ENCODE measurements around the gene MPZ. TPM values are rescaled to one million over a fixed set of nuclear protein-coding genes. Genes with fewer than 3 reads are reported as not detected.
"Not testable (repeated sequence)": the region's sequence is repeated elsewhere in the genome, so short reads cannot be mapped to it uniquely, and the experiment has no call there.

MPZ gene
- 0.70 TPM for polyA plus RNA-seq (2013, experiment 1 of 2; ENCODE audit: insufficient read length)
- 0.81 TPM for polyA plus RNA-seq (2013, experiment 2 of 2; ENCODE audit: insufficient read length)

DNA sequence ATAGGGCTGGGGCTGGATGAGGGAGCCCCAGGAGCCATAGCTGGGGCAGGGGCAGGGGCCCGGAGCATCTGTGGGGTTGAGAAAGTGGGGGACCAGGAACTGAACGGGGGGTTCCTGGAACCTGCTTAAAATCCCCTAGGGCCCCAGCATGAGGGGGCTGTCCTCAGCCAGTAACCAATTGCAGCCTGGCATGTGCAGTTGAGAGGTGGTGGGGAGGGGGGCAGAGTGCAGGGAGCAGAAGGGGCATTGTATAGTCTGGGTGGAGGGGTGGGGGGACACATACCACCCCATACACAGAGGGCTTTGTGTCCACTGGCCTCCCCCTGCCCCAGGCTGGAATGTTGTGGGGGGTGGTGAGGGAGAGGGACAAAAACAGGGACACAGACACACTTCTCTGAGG, at the start of gene MPZ:
TSS of gene MPZ (minus strand) at position 101 of the 400 bp plus-strand sequence. CDS start at position 38, 63 bp downstream.
- DNase-seq, result no peak

DNA sequence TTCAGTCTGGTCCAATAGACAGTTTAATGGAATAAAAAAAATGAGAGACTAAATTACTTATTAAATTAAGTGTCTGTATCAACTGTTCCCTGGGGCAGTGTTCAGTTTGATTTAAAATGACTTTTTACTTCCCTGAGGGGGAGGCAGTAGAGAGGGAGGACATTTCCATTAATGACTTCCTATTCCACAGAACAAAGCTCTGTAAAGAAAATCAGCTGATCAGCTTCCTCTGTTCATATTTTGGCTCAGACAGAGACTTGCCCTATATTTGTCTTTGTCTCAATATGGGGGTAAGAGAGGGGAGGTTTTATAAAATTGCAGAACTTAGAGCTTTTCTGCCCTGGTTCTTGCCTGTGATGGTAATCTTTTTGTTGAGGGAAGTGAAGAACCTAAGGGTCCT, 49.5 kb upstream of the MPZ start:
- no peak for DNase-seq

DNA sequence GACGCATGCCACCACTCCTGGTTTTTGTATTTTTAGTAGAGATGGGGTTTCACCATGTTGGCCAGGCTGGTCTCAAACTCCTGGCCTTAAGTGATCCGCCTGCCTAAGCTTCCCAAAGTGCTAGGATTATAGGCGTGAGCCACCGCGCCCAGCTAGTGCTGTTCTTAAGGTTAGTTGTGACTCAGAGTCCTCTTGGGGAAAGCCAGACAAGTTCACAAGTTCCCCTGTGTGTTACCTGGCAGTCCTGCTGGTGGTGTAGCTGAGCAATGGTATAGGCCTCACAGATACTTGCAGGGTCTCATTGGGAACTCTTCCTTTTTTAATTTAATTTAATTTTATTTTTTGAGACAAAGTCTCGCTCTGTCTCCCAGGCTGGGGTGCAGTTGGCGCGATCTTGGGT, 47.3 kb upstream of the MPZ start:
- no peak for DNase-seq

DNA sequence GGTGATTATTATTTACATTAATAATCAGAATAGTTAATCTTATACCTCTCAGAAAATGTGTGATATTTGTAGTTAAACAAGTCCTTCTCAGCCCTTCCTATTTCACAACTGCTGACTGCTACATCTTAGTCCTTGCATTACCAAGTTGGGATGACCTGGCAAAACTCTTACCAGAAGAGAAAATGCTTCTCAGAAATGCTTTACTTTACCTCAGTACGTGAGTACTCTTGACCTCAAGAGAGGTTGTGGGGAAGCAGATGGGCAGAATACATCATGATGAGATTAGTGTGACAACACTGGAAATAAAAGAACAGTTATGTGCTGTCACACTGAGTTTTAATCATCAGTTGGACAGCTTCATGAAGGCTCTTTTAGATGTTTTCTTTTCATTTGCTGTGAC, 41.7 kb upstream of the MPZ start:
- no peak for DNase-seq

DNA sequence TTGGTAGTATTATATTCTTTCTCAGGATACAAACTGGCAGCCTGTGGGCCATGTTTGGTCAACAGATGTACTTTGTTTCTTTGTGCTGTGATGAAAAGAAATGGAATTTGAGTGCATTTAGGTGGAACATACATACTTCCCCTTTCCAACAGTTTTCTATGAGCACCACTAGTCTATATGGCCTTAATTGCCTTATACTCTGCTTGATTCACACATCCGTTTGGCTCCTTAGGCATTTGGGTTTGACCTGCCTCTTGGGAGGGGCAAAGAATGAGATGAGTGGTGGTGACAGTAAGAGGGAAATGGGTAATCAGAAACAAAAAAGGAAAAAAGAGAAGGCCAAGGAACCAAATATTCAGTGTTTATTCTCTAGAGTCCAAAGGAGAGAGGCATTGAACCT, 40.9 kb upstream of the MPZ start:
- no peak for DNase-seq

DNA sequence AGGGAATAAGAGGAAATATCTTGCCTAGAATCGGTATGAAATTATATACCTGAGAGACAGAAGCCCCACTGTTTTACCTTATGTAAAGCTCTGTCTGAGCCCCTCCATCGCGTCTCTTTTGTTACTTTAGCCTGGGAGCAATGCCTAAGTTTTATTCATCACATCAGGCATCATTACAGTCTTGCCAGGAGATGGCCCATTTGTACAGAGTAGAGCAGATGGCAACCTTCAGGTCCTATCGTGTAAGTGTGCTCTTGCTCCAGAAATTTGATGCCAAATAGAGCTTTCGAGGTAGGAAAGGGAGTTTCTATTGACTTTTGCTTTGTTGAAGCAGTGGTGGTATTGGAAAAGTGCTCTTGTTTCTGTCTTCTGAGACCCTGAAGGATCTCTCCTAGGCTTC, 33.1 kb upstream of the MPZ start:
- no peak for DNase-seq

DNA sequence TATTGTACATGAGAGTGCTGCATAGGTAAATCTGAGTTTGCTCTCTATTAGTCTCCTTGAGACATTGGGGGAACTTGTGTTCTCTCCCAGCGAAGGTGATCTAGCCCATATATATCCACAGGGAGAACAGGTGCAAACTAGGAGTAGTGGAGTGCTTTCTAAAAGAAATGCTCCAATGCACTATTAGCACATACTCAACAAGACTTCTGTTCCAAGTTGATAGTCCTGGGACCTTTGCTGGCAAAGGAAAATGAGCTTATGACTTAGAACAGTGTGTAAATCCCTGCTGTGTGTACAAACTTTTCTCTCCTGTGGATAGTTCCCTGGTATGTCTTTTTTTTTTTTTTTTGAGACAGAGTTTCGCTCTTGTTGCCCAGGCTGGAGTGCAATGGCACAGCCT, 32.4 kb upstream of the MPZ start:
- DNase-seq, result no peak

DNA sequence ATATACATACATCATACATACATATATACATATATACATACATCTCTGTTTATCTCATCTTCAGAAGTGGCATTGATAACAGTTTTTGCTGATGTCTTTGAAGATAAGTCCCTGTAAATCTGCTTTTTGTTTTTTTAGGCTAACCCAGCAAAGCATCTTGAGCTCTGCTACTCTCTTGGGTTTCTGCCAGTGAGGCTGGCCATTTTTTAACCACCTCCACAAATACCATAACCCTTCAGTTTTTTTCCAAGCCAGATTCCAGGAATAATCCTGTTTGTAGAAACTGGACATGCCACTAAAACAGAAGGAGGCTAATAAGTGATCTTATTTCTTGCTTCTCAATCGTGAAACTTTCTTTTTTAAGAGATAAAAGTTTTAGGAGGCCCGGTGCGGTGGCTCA, 26.0 kb upstream of the MPZ start:
- no peak for DNase-seq

DNA sequence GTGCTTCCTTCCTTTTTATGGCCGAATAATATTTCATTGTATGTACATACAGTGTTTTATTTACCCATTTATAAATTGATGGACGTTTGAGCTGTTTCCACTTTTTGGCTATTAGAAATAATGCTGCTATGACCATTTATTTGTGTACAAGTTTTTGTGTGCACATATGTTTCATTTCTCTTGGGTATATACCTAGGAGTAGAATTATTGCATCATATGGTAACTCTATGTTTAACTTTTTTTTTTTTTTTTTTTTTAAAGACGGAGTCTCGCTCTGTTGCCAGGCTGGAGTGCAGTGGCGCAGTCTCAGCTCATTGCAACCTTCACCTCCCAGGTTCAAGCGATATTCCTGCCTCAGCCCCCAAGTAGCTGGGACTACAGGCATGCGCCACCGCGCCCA, 23.4 kb upstream of the MPZ start:
- DNase-seq, result no peak

DNA sequence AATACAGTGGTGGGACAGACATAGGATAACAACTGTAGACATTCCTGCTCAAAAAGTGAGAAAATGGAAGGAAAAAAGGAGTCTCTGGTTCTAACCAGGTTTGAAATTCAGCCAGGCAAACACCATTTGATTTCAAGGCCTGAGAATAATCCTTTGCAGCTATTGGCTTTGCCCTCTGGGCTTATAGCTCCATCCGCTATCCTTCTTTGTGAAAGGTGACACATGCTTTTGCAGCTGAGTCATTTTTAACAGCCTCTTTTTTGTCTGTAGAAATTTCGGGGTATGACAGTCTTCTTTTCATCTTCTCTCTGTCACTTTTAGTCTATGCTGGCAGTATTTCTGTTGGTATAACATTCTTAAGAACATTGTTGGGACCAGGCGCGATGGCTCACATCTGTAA, 20.6 kb upstream of the MPZ start:
- DNase-seq, result no peak

DNA sequence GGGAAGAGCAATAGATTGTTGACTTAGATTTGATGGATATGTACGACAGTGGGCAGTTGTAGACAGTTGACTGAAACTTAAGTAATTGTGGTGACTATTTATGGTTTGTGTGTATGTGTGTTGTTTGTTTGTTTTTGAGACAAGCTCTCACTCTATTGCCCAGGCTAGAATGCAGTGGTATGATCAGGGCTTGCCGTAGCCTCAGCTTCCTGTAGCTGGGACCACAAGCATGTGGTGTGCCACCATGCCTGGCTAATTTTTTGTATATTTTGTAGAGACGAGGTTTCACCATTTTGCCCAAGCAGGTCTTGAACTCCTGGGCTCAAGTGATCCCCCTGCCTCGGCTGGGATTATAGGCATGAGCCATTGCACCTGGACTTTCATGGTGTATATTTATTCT, 14.3 kb upstream of the MPZ start:
- DNase-seq, result no peak

DNA sequence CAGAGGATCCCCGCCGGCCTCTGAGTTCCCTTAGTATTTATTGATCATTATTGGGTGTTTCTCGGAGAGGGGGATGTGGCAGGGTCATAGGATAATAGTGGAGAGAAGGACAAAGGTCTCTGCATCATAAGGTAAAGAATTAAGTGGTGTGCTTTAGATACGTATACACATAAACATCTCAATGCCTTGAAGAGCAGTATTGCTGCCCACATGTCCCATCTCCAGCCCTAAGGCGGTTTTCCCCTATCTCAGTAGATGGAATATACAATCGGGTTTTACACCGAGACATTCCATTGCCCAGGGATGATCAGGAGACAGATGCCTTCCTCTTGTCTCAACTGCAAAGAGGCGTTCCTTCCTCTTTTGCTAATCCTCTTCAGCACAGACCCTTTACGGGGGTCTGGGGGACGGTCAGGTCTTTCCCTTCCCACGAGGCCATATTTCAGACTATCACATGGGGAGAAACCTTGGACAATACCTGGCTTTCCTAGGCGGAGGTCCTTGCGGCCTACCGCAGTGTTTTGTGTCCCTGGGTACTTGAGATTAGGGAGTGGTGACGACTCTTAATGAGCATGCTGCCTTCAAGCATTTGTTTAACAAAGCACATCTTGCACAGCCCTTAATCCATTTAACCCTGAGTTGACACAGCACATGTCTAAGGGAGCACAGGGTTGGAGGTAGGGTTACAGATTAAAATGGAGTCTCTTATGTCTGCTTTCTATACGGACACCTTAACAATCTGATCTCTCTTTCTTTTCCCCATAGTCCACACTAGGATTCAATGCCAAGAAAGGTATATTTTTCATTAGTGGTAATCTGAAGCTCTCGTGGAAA, 6.3 kb upstream of the MPZ start:
- DNase-seq, result not testable (repeated sequence)

DNA sequence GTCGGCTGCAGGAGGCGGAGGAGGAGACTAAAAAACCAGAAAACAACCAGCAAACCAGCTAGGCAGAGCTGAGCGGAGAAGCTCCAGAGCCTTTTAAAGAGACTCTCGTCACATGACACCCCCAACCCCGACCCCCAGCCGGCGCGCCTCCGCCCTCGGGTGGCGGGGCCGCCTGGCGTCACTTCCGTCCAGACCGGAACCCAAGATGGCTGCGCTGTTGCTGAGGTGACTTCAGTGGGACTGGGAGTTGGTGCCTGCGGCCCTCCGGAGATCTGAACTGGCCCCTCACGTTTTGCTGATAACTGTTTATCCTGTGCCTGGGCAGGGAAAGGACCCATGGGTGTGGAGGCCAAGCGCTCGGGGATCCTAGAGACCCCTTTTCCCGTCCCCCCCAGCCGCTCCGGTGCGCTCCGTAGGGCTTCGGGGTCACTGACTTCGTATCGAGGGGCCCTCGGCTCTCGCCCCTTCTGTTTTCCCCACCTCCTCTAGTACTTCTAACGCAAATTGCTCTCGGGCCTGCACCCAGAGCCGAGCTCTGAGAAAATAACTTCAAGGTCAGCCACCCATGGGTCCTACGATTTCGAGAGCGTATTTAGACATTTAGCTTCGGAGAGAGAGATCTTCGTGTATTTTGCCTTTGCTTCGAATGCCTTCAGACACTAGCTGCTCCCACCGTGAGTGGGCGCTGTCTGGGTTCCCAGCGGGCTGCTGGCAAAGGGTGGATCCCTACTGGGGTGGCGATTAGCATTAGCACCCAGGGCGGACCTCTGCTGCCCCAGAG, 4.6 kb upstream of the MPZ start, which contains the start of gene SDHC:
TSS of gene SDHC (plus strand) at position 181 of the 781 bp plus-strand sequence. CDS start at position 206, 25 bp downstream.
- DNase-seq, result peak; percentile 90

DNA sequence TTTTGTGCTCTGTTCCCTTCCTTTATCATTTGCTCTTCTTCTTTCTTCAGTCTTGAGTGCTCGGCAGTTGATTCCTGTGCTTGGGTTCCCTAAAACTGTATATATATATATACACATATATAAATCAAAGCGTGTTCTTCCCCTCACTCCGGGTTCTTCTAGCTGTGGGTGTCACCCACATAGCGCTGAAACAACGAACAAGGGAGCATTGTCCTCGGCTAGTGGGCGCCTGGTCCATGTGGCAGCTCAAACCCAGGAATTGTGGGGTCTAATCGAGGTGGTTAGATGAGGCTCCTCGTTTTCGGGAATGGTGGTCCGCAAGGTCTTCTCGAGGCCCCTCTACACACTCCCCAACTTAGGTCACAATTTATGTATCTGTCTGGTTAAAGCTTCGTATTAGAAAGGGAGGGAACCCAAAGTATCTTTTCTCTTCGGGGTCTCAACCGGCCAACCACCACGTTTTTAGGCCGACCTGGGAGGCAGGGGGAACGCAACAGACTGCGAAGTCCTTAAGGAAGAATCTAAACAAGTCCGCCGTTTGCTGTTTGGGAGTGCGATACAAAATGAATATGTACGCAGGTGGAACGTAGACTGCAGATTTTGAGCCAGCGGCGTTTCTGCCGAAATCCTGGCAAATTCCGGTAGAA, 3.9 kb upstream of the MPZ start:
- DNase-seq, result no peak

DNA sequence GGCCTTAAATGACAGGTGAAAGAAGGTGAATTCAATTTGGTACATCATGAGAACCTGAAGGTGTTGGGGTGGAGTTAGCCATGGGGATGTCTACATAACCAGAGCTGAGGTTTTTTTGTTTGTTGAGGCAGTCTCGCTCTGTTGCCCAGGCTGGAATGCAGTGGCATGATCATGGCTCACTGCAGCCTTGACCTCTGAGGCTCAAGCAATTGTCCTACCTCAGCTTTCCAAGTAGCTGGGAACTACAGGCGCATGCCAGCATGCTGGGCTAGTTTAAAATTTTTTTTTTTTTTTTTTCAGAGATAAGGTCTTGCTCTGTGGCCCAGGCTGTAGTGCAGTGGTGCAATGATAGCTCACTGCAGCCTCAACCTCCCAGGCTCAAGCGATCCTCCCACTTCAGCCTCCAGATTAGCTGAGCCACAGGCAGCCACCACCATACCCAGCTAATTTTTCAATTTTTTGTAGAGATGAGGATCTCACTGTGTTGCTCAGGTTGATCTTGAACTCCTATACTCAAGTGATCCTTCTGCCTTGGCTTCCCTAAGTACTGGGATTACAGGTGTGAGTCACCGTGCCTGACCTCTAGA, 1.9 kb upstream of the MPZ start:
- no peak for DNase-seq

DNA sequence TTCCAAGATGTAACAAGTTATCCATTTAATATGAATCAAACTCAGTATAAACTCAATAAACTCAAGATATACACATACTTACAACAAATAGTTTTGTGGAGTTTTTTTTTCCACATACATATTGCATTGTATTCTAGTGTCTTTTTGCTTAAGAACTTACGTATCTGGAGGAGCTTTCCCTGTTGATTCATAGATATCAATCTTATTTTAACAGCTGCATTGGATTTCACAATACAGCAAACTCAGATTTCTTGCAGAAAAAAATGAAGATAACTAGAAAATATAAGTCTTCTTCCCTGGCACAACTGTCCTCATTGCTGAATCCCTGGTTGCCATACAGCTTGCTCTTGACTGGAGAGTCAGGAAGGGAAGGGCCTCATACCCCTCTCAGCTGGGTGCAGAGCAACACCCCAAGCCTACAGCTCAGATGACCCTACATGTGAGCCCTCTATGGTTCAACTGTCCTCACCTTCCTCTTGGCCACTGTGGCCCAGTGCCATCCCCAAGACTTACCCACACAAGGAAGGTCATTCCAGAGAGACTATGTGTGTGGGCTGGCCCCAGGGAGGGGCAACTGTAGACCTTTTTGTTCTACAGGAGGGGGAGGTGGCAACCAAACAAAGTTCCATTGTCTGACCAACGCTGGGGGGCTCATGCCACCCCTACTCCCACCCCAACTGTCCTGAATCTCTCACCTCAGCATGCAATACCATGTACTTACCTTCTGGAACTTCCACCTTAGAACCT, 1.7 kb downstream of the MPZ start:
- DNase-seq, result no peak

DNA sequence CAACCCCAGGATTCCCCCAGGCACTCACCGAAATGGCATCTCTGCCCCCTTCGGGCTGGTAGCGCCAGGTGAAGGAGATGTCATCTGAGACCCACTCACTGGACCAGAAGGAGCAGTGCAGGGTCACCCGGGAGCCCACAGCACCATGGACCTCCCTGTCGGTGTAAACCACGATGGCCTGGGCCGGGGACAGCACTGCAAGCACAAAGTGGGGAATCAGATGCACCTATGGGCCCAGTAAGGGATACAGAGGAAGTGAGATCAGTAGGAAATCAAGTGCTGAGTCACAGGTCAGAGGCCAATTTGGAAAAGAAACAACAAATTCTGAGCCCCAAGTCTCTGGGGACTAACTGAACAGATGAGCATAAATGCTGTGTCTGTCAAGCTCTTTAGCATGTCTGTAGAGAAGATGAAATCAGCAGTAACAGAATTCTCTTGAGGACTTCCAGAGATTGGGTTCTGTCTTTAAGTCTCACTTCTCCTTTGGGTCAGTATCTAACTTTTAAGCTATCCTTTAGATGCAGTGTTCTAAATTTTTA, 2.5 kb downstream of the MPZ start:
- peak; percentile 62 for DNase-seq

DNA sequence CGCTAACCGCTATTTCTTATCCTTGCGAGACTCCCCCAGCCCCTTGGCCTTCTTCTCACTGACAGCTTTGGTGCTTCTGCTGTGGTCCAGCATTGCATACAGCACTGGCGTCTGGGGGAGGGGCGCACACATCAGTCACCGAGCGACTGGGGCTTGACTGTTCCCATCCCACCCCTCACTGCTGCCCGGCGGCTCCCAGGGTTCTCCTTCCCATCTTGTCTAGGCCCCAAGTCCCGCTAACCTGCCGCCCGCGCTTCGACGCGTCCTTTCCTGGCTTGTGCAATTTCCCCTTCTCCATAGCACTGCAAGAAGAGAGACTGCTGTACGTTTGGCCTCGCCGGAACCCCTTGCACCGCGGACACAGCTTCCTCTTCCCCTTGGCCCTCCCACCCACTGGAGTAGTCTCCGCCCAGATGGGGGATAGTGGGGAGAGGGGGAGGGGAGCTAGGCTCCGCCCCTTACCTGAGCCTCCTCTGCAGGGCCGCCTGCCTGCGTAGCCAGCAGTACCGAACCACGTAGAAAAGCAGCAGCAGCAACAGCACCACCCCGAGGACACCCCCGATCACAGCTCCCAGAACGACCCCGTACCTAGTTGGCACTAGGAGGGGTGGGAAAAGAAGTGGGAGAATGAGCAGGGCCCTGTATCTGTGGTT, 3.8 kb downstream of the MPZ start:
- DNase-seq, result peak; percentile 45

DNA sequence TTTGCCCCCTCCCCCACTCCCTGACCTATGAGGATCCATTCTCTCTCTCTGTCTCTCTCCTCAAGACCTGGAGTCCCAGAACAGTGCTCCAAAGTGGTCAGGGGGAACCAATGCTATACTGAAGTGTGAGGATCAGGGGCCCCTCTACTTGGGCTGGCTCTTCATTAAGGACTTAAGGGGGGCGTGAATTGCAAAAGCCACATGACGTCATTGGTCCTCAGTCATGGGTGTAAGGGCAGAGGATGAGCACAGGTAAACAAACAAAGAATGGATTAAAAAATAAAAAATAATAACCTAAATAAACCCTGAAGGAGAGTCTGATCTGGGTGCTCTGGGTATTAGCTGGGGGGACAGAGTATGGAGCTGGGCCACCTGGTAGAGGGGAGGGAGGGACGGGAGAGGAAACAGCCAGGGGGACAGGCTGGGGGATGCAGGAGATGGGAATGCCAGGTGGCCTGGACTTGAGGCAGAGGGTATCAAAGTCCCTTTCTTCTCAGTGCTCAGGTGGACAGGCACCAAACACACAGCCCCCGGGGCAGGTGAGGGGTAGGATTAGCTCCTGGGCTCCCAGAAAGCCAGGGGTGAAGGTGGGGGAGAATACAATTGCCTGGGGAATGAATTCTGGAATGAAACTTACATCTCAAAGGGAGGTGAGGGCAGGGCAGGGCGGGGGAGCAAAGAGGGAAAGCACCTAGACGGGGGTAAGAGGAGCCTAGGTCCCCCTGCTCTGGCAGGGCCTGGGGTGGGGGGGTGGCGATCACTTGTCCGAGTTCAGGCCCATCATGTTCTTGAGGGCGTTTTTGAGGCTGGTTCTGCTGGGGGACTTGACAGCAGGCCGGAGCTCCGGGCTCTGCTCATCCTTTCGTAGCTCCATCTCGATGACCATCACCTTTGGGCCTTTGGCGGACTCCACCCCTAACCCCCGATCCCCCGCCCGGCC, 4.6 kb downstream of the MPZ start:
- DNase-seq, result no peak

DNA sequence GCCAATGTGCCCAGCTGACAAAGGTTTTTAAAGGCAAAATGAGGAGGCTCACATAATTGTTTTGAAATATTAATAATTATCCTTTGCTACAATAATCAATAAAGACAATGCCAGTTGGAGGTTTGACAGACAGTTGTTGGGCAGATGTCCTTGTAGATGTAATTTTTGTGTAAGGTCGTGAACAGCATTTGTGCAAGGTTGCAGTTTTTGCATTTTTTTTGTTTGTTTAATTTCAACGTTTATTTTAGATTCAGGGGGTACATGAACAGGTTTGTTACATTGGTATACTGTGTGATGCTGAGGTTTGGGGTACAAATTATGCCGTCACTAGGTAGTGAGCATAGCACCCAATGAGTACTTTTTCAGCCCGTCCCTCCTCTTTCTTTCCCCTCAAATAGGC, 9.3 kb downstream of the MPZ start:
- no peak for DNase-seq

Measured in fibroblast of skin of scalp (primary cell).